Karpas-422 (cell line): ENCODE measurements around the gene AMBRA1. TPM values are rescaled to one million over a fixed set of nuclear protein-coding genes. Genes with fewer than 3 reads are reported as not detected.
A peak's percentile ranks its signal among the peaks of the same experiment; 100 is the strongest.
"Not testable (repeated sequence)": the region's sequence is repeated elsewhere in the genome, so short reads cannot be mapped to it uniquely, and the experiment has no call there.

Source experiments
- DNase-seq: peaks from one replicate; pipeline ENCODE4 v3.0.0-alpha.2; 2015
- H2AFZ ChIP-seq: fragments of 200-600 bp; sonication (generic); 2 replicates; pipeline ENCODE4 v1.6.1; 2014; ENCODE audit warnings: antibody characterized with exemption, low read length, mixed read lengths
- H3K27ac ChIP-seq: fragments of 200-600 bp; sonication (generic); 2 replicates; pipeline ENCODE4 v1.5.1; 2014; ENCODE audit warnings: mild to moderate bottlenecking, low read length, moderate library complexity
- H3K27me3 ChIP-seq: fragments of 200-600 bp; sonication (generic); 2 replicates; pipeline ENCODE4 v1.6.1; 2014; ENCODE audit warnings: low read length, mixed read lengths
- H3K36me3 ChIP-seq: fragments of 200-600 bp; sonication (generic); 2 replicates; pipeline ENCODE4 v1.6.1; 2014; ENCODE audit warnings: low read length, mixed read lengths; ENCODE audit not compliant: insufficient read depth
- H3K4me1 ChIP-seq: fragments of 200-600 bp; sonication (generic); 2 replicates; pipeline ENCODE4 v1.6.1; 2014; ENCODE audit warnings: mild to moderate bottlenecking, low read length, mixed read lengths
- H3K4me2 ChIP-seq: fragments of 200-600 bp; sonication (generic); 2 replicates; pipeline ENCODE4 v1.6.1; 2014; ENCODE audit warnings: low read length, low read depth, mild to moderate bottlenecking; ENCODE audit not compliant: poor library complexity, severe bottlenecking
- H3K4me3 ChIP-seq: fragments of 200-600 bp; sonication (generic); 2 replicates; pipeline ENCODE4 v1.5.1; 2014; ENCODE audit warnings: mild to moderate bottlenecking, antibody characterized with exemption, low read length, mixed read lengths
- H3K79me2 ChIP-seq: fragments of 200-600 bp; sonication (generic); 2 replicates; pipeline ENCODE4 v1.6.1; 2014; ENCODE audit warnings: mild to moderate bottlenecking, low read length, mixed read lengths
- H3K9ac ChIP-seq: fragments of 200-600 bp; sonication (generic); 2 replicates; pipeline ENCODE4 v1.6.0; 2014; ENCODE audit warnings: low read length
- H3K9me2 ChIP-seq: fragments of 200-600 bp; sonication (generic), shearing (Covaris generic); replicated peaks from 2 replicates; pipeline ENCODE4 v1.6.0; 2014; ENCODE audit warnings: mild to moderate bottlenecking, low read length, moderate library complexity; ENCODE audit not compliant: insufficient read depth
- H3K9me3 ChIP-seq: fragments of 300-700, 200-600 bp; sonication (generic); 2 replicates; pipeline ENCODE4 v1.6.1; 2014; ENCODE audit warnings: low read length, mixed read lengths
- H4K20me1 ChIP-seq: fragments of 200-600 bp; sonication (generic); 2 replicates; pipeline ENCODE4 v1.6.1; 2014; ENCODE audit warnings: mild to moderate bottlenecking, antibody characterized with exemption, low read length, low read depth; ENCODE audit not compliant: insufficient read depth
- total RNA-seq: library from RNA; depleted of rRNA; stranded (reverse); fragments of >200 nt; shearing (Covaris generic); gene quantifications from 2 replicates; pipeline ENCODE4 v1.2.3, GENCODE V29; 2014; ENCODE audit warnings: low replicate concordance

AMBRA1 gene
- total RNA-seq, 1 experiment from 2014 or later = 30.3 TPM

DNA sequence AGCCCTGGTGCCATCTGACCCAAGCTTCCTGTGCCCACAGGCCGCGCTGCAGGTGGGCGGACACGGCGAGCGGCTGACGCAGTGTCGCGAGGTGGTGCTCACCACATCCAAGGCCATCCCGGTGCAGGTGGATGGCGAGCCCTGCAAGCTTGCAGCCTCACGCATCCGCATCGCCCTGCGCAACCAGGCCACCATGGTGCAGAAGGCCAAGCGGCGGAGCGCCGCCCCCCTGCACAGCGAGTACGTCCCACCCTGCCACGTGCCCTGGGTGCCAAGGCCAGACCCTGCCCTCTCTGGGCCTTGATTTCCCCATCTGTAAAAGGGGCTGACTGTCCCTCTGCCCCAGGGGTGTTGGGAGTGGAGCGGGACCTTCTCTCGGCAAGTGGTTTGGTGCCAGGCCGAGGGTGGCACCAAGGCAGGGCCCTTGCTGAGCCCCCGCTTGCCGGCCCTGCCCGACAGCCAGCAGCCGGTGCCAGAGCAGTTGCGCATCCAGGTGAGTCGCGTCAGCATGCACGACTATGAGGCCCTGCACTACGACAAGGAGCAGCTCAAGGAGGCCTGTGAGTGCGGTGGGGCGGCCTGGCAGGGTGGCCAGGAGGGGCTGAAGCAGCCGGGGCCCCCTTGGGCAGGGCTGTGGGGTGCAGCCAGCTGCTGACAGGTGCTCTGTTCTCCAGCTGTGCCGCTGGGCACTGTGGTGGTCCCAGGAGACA, 218.3 kb downstream of the AMBRA1 start:
- H3K9me2 ChIP-seq = no peaks in the 10 kb centered on the region
- H3K4me1 ChIP-seq = peaks cover 4% of the 10 kb centered on the region
- DNase-seq = no peak
- H3K9ac ChIP-seq = no peak overlapping the region
- no peak overlapping the region for H2AFZ ChIP-seq
- no peaks in the 10 kb centered on the region; the same call in 1 of the 2 replicates for H3K36me3 ChIP-seq
- no peak overlapping the region for H3K27ac ChIP-seq
- H3K27me3 ChIP-seq = no peaks in the 10 kb centered on the region
- no peaks in the 10 kb centered on the region for H3K79me2 ChIP-seq
- peaks cover 2% of the 10 kb centered on the region; the same call in 1 of the 2 replicates for H4K20me1 ChIP-seq
- H3K9me3 ChIP-seq = no peaks in the 10 kb centered on the region
- H3K4me2 ChIP-seq = no peak overlapping the region
- H3K4me3 ChIP-seq = no peak overlapping the region

DNA sequence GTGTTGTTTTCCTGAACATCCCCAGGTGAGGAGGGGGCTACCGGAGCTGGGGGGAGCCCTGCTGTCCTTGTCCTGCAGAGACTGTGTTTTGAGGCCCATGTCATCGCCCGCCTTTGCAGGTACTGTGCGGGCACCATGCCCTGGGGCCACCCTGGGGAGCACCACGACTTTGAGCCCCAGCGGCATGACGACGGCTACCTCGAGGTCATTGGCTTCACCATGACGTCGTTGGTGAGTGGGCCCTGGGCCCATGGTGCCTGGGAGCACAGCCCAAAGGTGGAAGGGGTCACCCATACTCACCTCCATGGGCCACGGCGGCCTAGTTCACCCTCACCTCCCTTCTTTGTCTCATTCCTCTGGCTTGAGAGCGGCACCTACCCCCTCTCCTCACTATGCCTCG, 219.0 kb downstream of the AMBRA1 start:
- peaks cover 3% of the 10 kb centered on the region for H3K36me3 ChIP-seq
- no peaks in the 10 kb centered on the region for H3K4me1 ChIP-seq
- DNase-seq = no peak
- no peak overlapping the region for H3K4me3 ChIP-seq
- H3K9me2 ChIP-seq = no peaks in the 10 kb centered on the region
- no peaks in the 10 kb centered on the region for H3K79me2 ChIP-seq
- H3K9me3 ChIP-seq = no peaks in the 10 kb centered on the region
- H3K4me2 ChIP-seq = no peak overlapping the region
- no peak overlapping the region for H2AFZ ChIP-seq
- H4K20me1 ChIP-seq = no peaks in the 10 kb centered on the region
- no peaks in the 10 kb centered on the region for H3K27me3 ChIP-seq
- H3K9ac ChIP-seq = no peak overlapping the region
- H3K27ac ChIP-seq = no peak overlapping the region

DNA sequence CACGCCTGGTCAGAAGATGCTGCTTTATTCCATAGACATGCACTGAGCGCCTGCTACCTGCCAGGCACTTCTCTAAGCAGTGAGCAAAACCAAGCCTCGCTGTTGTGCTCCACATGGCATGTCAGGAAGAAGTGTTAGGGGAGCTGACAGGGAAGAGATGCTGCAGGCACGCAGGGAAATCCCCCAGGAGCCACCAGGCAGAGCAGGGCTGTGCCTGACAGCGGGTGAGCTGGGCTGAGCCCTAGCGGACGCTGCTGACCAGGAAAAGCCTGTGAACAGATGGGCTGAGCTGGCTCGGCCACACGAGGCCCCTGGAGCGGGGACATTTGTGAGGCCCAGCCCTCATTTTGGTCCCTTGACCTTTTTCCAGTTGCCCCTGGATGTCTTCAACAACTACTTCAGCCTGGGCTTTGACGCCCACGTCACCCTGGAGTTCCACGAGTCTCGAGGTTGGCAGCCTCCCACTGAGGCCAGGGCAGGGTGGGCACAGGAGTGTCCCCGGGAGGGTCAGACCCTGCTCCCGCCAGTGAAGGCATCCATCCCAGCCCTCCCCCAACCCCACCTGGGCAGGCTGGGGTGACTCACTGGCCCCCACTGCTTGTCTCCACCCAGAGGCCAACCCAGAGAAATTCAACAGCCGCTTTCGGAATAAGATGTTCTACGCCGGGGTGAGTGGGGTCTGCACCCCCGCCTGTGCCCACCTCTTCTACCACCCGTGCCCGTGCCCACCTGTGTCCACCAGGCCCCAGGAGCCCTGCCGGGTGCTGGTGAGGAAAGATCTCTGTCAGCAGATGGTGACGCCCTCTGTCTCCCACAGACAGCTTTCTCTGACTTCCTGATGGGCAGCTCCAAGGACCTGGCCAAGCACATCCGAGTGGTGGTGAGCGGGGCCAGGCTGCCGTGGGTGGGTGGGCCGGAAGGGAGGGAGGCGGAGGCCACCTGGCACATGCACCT, 219.8 kb downstream of the AMBRA1 start:
- H3K9ac ChIP-seq = no peak overlapping the region
- no peaks in the 10 kb centered on the region for H3K27me3 ChIP-seq
- no peaks in the 10 kb centered on the region for H4K20me1 ChIP-seq
- H3K36me3 ChIP-seq = peaks cover 3% of the 10 kb centered on the region
- no peak overlapping the region for H3K27ac ChIP-seq
- H3K9me3 ChIP-seq = no peaks in the 10 kb centered on the region
- no peaks in the 10 kb centered on the region for H3K4me1 ChIP-seq
- H3K9me2 ChIP-seq = no peaks in the 10 kb centered on the region
- H3K4me3 ChIP-seq = no peak overlapping the region
- H2AFZ ChIP-seq = no peak overlapping the region
- DNase-seq = no peak
- H3K4me2 ChIP-seq = no peak overlapping the region
- no peaks in the 10 kb centered on the region for H3K79me2 ChIP-seq

DNA sequence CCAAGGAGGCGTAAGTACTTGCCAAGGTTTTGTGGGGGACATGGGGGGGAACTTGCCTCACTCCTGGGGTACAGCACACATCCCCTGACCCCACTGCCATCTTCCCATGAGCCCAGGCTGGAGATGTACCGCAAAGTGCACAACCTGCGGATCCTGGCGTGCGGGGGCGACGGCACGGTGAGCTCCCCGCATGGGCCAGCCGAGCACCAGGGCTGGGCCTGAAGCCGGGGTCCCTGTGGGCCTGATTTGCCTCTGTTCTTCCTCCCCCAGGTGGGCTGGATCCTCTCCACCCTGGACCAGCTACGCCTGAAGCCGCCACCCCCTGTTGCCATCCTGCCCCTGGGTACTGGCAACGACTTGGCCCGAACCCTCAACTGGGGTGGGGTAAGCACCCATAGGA, 221.3 kb downstream of the AMBRA1 start:
- H3K27ac ChIP-seq, H3K4me2 ChIP-seq, H4K20me1 ChIP-seq, H3K9ac ChIP-seq, H3K79me2 ChIP-seq, H3K9me2 ChIP-seq, H2AFZ ChIP-seq, H3K9me3 ChIP-seq, H3K27me3 ChIP-seq, DNase-seq, H3K4me3 ChIP-seq, H3K4me1 ChIP-seq: not testable (repeated sequence)
- H3K36me3 ChIP-seq = peaks cover 13% of the 10 kb centered on the region

DNA sequence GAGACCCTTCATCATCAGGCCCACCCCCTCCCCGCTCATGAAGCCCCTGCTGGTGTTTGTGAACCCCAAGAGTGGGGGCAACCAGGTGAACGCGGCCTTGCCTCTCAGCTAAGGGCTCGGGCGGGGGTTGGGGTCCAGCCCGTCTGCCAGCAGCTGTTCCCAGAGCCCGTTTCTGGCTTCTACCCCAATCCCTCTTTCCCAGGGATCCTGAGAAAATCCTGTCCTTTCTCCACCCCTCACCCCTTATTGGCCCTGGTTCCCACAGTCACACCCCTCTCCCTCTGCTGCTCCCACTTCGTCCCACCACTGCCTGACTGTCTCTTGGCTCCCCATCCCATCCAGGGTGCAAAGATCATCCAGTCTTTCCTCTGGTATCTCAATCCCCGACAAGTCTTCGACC, 221.7 kb downstream of the AMBRA1 start:
- H2AFZ ChIP-seq = no peak overlapping the region
- H3K4me1 ChIP-seq = peaks cover 6% of the 10 kb centered on the region
- no peak overlapping the region for H3K27ac ChIP-seq
- H4K20me1 ChIP-seq = no peaks in the 10 kb centered on the region
- DNase-seq = no peak
- H3K27me3 ChIP-seq = no peaks in the 10 kb centered on the region
- no peak overlapping the region for H3K4me2 ChIP-seq
- H3K36me3 ChIP-seq = peaks cover 13% of the 10 kb centered on the region
- no peak overlapping the region for H3K9ac ChIP-seq
- no peak overlapping the region for H3K4me3 ChIP-seq
- no peaks in the 10 kb centered on the region for H3K9me3 ChIP-seq
- no peaks in the 10 kb centered on the region for H3K9me2 ChIP-seq
- H3K79me2 ChIP-seq = peaks cover 10% of the 10 kb centered on the region

DNA sequence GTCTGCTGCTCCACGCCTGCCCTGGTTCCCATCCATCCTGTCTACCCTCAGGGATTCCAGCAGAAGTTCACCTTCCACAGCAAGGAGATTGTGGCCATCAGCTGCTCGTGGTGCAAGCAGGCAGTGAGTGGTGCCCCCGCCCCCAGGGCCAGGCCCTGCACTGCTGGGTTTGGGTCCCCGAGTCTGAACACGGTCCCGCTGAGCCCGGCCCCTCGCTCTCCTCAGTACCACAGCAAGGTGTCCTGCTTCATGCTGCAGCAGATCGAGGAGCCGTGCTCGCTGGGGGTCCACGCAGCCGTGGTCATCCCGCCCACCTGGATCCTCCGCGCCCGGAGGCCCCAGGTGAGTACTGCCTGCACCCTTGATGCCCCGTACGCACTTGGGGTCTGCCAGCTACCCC, 222.6 kb downstream of the AMBRA1 start:
- H3K4me1 ChIP-seq = peaks cover 14% of the 10 kb centered on the region
- H3K36me3 ChIP-seq = peaks cover 13% of the 10 kb centered on the region
- H3K9me3 ChIP-seq, H3K9ac ChIP-seq, H2AFZ ChIP-seq, H3K4me2 ChIP-seq, H3K27me3 ChIP-seq, H3K4me3 ChIP-seq, H4K20me1 ChIP-seq, DNase-seq, H3K27ac ChIP-seq, H3K9me2 ChIP-seq, H3K79me2 ChIP-seq: not testable (repeated sequence)

DNA sequence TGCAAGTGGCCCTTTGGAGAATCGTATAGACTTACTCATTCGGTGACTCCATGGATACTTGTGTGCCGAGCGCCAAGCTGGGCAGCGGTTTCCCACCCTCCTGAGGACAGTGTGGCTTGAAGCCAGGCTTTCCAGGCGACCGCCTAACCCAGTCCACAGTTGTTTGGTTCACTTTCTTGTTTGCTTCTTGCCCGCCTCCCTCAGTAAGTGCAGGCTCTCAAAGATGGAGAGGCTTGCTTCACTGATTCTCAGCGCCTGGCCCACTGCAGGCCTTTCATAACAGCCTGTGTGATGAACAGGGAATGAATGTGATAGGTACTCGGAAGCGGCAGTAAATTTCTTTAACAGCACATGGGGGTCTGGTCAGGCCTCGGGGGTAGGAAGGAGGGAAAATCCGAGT, 223.6 kb downstream of the AMBRA1 start:
- Histone ChIP-seq H3K27ac (no peak overlapping the region), H3K4me2 (no peak overlapping the region), H3K4me1 (peaks cover 25% of the 10 kb centered on the region), H3K27me3 (no peaks in the 10 kb centered on the region), H3K36me3 (peaks cover 13% of the 10 kb centered on the region; the same call in 1 of the 2 replicates), H3K79me2 (peaks cover 14% of the 10 kb centered on the region), H3K9me3 (no peaks in the 10 kb centered on the region), H3K9me2 (no peaks in the 10 kb centered on the region), H3K4me3 (no peak overlapping the region), H4K20me1 (no peaks in the 10 kb centered on the region), H3K9ac (no peak overlapping the region), H2AFZ (no peak overlapping the region)
- no peak for DNase-seq

DNA sequence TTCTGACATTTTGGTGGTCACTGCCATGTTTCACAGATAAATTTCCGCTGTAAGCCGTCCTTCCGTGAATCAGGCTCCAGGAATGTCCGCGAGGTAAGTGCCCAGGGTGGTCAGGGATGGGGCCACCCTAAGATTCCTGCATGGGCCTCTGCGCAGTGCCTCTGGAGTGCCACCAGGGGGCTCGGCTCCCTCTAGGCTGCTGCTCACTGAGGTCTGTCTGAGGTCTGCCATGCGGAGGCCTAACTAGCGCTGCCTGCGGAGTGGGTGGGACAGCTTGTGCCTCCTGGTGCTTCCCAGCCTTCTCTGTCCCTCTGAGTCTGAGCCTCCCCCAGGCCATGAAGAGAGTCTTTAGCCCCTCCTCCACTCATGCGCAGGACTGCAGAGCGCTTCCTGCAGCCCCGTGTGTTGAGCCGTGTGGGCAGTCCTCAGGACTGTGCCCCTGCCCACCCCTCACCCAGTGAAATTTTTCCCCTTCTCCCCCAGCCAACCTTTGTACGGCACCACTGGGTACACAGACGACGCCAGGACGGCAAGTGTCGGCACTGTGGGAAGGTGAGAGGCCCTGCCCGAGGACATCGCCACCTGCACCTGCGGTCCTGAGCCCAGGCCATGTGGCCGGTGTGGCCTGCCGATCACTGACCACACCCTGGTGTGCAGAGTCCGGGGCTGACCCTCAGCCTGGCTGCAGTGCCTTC, 224.2 kb downstream of the AMBRA1 start:
- H4K20me1 ChIP-seq = 0 out of 2 replicates have a peak, but pooled peaks cover 5% of the 10 kb centered on the region
- H3K79me2 ChIP-seq = peaks cover 19% of the 10 kb centered on the region
- H3K36me3 ChIP-seq = peaks cover 13% of the 10 kb centered on the region; the same call in 1 of the 2 replicates
- H3K9me2 ChIP-seq = no peaks in the 10 kb centered on the region
- no peaks in the 10 kb centered on the region for H3K27me3 ChIP-seq
- peak; percentile 82 for DNase-seq
- H3K4me2 ChIP-seq = no peak overlapping the region
- no peak overlapping the region for H3K27ac ChIP-seq
- no peaks in the 10 kb centered on the region for H3K9me3 ChIP-seq
- no peak overlapping the region for H3K4me3 ChIP-seq
- H2AFZ ChIP-seq = no peak overlapping the region
- no peak overlapping the region for H3K9ac ChIP-seq
- peaks cover 31% of the 10 kb centered on the region for H3K4me1 ChIP-seq
